ENCODE measurements around the gene TIGD1. TPM values are rescaled to one million over a fixed set of nuclear protein-coding genes. Genes with fewer than 3 reads are reported as not detected.

Gene TIGD1
- total RNA-seq, 1 experiment from 2014 or later, result 9.8 TPM

DNA sequence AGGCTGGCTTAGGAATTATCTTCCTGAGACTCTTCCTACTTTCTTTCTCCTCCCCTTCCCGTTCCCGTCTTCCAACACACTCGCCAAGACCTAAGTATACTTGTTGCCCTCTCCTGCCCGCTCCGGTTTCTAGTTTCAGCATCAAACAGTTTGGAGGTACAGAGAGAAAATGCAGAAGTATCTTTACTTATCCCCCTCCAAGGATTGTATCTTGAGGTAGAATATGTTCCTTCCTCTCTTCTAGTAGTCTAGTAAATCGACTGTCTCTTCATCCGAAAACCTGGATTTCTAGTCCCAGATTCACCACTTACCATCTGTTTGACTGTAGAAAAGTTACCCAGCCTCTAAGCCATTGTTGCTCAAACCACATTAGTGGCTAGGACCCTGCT lies 887 bp upstream of the TIGD1 start:
- ChIA-PET POLR2A (ENCODE audit: low non-redundant PET) (no interaction called here), CTCF (no interaction called here)
- no peaks in the 10 kb centered on the region for H3K9me3 ChIP-seq (ENCODE audit: low read depth, low read length, poor library complexity, severe bottlenecking)
- H3K27ac ChIP-seq (ENCODE audit: low read depth, low read length, poor library complexity, severe bottlenecking), result peak overlapping the region; percentile 96
- TF ChIP-seq EZH2 (IDR thresholded peaks at IDR 0.05; ENCODE audit: borderline replicate concordance, low read depth, low read length, poor library complexity, severe bottlenecking), result no peak
- TF ChIP-seq, protein P1, sequence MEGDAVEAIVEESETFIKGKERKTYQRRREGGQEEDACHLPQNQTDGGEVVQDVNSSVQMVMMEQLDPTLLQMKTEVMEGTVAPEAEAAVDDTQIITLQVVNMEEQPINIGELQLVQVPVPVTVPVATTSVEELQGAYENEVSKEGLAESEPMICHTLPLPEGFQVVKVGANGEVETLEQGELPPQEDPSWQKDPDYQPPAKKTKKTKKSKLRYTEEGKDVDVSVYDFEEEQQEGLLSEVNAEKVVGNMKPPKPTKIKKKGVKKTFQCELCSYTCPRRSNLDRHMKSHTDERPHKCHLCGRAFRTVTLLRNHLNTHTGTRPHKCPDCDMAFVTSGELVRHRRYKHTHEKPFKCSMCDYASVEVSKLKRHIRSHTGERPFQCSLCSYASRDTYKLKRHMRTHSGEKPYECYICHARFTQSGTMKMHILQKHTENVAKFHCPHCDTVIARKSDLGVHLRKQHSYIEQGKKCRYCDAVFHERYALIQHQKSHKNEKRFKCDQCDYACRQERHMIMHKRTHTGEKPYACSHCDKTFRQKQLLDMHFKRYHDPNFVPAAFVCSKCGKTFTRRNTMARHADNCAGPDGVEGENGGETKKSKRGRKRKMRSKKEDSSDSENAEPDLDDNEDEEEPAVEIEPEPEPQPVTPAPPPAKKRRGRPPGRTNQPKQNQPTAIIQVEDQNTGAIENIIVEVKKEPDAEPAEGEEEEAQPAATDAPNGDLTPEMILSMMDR (conservative IDR thresholded peaks at IDR 0.05; ENCODE audit: low read depth, low read length), result no peak
- no peaks in the 10 kb centered on the region for H3K27me3 ChIP-seq (replicated peaks; ENCODE audit: insufficient read depth, low read depth, low read length, poor library complexity)
- intact Hi-C loops (cut with micrococcal nuclease; ENCODE audit: unreplicated experiment), result no loop called here
- H3K4me3 ChIP-seq (ENCODE audit: low read depth, low read length, poor library complexity, severe bottlenecking), result peak overlapping the region; percentile 76
- H3K36me3 ChIP-seq (ENCODE audit: insufficient read depth, low read length, poor library complexity, severe bottlenecking), result peaks cover 22% of the 10 kb centered on the region
- DNase-seq (ENCODE audit: low spot score), result no peak
- peaks cover 8% of the 10 kb centered on the region for H3K4me1 ChIP-seq (ENCODE audit: insufficient read depth, low read length, poor library complexity, severe bottlenecking)
- no TSS peak for BruUV-seq (replicated peaks)

DNA sequence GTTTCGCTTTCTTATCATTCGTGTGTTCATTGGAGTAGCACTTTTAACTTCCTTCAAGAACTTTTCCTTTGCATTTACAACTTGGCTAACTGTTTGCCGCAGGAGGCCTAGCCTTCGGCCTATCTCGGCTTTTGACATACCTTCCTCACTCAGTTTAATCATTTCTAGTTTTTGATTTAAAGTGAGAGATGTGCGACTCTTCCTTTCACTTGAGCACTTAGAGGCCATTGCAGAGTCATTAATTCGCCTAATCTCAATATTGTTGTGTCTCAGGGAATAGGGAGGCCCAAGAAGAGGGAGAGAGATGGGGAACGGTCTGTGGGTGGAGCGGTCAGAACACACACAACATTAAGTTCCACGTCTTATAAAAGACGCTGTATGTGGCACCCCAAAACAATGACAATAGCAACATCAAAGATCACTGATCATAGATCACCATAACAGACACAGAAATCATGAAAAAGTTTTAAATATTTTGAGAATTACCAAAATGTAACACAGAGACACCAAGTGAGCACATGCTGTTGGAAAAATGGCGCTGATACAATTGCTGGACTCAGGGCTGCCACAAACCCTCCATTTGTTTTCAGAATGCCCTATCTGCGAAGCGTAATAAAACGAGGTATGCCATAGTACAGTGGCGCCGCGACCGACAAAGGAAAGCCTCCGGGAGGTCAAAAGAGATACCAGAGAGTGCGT lies 553 bp downstream of the TIGD1 start:
- H3K4me3 ChIP-seq (ENCODE audit: low read depth, low read length, poor library complexity, severe bottlenecking), result peak overlapping the region; percentile 76
- DNase-seq (ENCODE audit: low spot score), result no peak
- H3K27me3 ChIP-seq (replicated peaks; ENCODE audit: insufficient read depth, low read depth, low read length, poor library complexity), result no peaks in the 10 kb centered on the region
- intact Hi-C loops (cut with micrococcal nuclease; ENCODE audit: unreplicated experiment), result no loop called here
- ChIA-PET POLR2A (ENCODE audit: low non-redundant PET) (interaction anchor here (0.6 kb wide), 1 partner anchor 201 kb away, joined by 3 read pairs; no protein-coding TSS in a partner anchor), CTCF (no interaction called here)
- no TSS peak for BruUV-seq (replicated peaks)
- peak overlapping the region; percentile 96 for H3K27ac ChIP-seq (ENCODE audit: low read depth, low read length, poor library complexity, severe bottlenecking)
- peaks cover 8% of the 10 kb centered on the region for H3K4me1 ChIP-seq (ENCODE audit: insufficient read depth, low read length, poor library complexity, severe bottlenecking)
- no peak for TF ChIP-seq EZH2 (IDR thresholded peaks at IDR 0.05; ENCODE audit: borderline replicate concordance, low read depth, low read length, poor library complexity, severe bottlenecking)
- TF ChIP-seq, protein P1 (conservative IDR thresholded peaks at IDR 0.05; ENCODE audit: low read depth, low read length), result no peak
- H3K36me3 ChIP-seq (ENCODE audit: insufficient read depth, low read length, poor library complexity, severe bottlenecking), result peaks cover 22% of the 10 kb centered on the region
- H3K9me3 ChIP-seq (ENCODE audit: low read depth, low read length, poor library complexity, severe bottlenecking), result no peaks in the 10 kb centered on the region

GRCh38 chr2:232547991-232548390 lies 2.4 kb downstream of the TIGD1 start:
- Histone ChIP-seq H3K4me3 (ENCODE audit: low read depth, low read length, poor library complexity, severe bottlenecking) (no peak overlapping the region), H3K27me3 (replicated peaks; ENCODE audit: insufficient read depth, low read depth, low read length, poor library complexity) (no peaks in the 10 kb centered on the region), H3K4me1 (ENCODE audit: insufficient read depth, low read length, poor library complexity, severe bottlenecking) (peaks cover 8% of the 10 kb centered on the region), H3K36me3 (ENCODE audit: insufficient read depth, low read length, poor library complexity, severe bottlenecking) (peaks cover 21% of the 10 kb centered on the region), H3K9me3 (ENCODE audit: low read depth, low read length, poor library complexity, severe bottlenecking) (no peaks in the 10 kb centered on the region), H3K27ac (ENCODE audit: low read depth, low read length, poor library complexity, severe bottlenecking) (no peak overlapping the region)
- TF ChIP-seq EZH2 (IDR thresholded peaks at IDR 0.05; ENCODE audit: borderline replicate concordance, low read depth, low read length, poor library complexity, severe bottlenecking), result no peak
- TF ChIP-seq, protein P1 (conservative IDR thresholded peaks at IDR 0.05; ENCODE audit: low read depth, low read length), result no peak
- CTCF ChIA-PET, result no interaction called here
- intact Hi-C loops (cut with micrococcal nuclease; ENCODE audit: unreplicated experiment), result no loop called here
- no TSS peak for BruUV-seq (replicated peaks)
- POLR2A ChIA-PET (ENCODE audit: low non-redundant PET), result no interaction called here
- no peak for DNase-seq (ENCODE audit: low spot score)
